Esophagus squamous epithelium (tissue), 4 donors: Measurements from ENCODE around the gene LIG1.

Experiments
- POLR2A ChIP-seq, 4 donors: fragments of 450-650 bp; IDR thresholded peaks; one replicate each; pipeline ENCODE4 v1.6.1; 2017; ENCODE audit warnings: antibody characterized with exemption in 4 of 4, mild to moderate bottlenecking in 4 of 4, moderate library complexity in 3 of 4
- TF ChIP-seq, protein P1 (sequence below), 6 experiments: fragments of 450-650 bp in 4 of 6; fragments of 200-600 bp in 2 of 6; sonication (generic) in 2 of 6; IDR thresholded peaks; one replicate each; pipeline ENCODE4 v1.5.1; 2016 to 2019; ENCODE audit warnings: antibody characterized with exemption in 6 of 6, mild to moderate bottlenecking in 4 of 6, moderate library complexity in 4 of 6

DNA sequence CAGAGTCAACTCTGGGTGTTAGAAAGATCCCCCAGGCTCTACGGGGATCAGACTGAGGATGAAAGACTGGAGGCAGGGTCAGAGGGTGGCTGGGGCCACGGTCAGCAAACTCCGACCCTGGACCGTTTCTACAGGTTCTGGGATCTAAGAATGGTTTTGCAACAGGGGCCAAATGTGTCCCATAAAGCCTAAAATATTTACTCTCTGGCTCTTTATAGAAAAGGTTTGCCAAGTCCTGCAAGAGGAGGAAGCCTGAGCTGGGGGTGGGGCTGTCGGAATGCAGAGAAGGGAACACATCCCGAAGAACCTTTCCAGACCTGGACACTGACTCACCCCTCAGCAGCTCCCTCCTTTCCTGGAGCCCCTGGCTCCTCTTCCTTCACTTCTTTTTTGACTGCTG lies 20.7 kb downstream of the LIG1 start:
- TF ChIP-seq, protein P1, sequence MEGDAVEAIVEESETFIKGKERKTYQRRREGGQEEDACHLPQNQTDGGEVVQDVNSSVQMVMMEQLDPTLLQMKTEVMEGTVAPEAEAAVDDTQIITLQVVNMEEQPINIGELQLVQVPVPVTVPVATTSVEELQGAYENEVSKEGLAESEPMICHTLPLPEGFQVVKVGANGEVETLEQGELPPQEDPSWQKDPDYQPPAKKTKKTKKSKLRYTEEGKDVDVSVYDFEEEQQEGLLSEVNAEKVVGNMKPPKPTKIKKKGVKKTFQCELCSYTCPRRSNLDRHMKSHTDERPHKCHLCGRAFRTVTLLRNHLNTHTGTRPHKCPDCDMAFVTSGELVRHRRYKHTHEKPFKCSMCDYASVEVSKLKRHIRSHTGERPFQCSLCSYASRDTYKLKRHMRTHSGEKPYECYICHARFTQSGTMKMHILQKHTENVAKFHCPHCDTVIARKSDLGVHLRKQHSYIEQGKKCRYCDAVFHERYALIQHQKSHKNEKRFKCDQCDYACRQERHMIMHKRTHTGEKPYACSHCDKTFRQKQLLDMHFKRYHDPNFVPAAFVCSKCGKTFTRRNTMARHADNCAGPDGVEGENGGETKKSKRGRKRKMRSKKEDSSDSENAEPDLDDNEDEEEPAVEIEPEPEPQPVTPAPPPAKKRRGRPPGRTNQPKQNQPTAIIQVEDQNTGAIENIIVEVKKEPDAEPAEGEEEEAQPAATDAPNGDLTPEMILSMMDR (IDR thresholded peaks at IDR 0.05): no peak
- TF ChIP-seq POLR2A (IDR thresholded peaks at IDR 0.05): no peak
